ENCODE data around the gene PCYT2.

GRCh38 chr17:81905424-81905875 lies 5.7 kb downstream of the PCYT2 start:
- TF ChIP-seq CTCF (optimal IDR thresholded peaks at IDR 0.05 in 1 of 3, IDR thresholded peaks at IDR 0.05 in 1 of 3, conservative IDR thresholded peaks at IDR 0.05 in 1 of 3; ENCODE audit: extremely low read depth in 1 of 3, insufficient read depth in 2 of 3, low read length in 3 of 3) (no peak), EZH2 (IDR thresholded peaks at IDR 0.05; ENCODE audit: low read length) (no peak)

Measured in keratinocyte (primary cell).